ENCODE measurements around the gene SMIM9.
"Not testable (repeated sequence)": the region's sequence is repeated elsewhere in the genome, so short reads cannot be mapped to it uniquely, and the experiment has no call there.

Gene SMIM9

DNA sequence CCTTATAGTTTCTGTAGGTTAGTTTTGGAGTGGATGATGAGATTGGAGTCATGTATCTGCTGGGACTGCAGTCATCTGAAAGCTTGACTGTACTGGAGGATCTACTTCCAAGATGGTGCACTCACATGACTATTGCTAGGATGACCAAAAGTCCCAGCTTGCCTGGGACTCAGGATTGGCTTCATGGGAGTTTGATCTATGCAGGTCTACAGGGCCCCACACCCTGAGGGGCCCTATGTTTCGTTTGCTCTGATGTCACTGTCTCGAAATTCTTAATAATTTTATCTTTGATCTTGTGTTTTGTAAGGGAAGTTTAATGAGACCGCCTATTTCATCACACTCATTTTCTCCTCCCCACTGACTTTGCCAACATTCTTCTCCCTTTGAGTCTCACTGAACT, at the start of gene SMIM9:
Gene SMIM9, minus strand, starts transcription at position 101 of the 400 bp plus-strand sequence. CDS start 3,806 bp downstream, outside the sequence.
- TF ChIP-seq, protein P1, sequence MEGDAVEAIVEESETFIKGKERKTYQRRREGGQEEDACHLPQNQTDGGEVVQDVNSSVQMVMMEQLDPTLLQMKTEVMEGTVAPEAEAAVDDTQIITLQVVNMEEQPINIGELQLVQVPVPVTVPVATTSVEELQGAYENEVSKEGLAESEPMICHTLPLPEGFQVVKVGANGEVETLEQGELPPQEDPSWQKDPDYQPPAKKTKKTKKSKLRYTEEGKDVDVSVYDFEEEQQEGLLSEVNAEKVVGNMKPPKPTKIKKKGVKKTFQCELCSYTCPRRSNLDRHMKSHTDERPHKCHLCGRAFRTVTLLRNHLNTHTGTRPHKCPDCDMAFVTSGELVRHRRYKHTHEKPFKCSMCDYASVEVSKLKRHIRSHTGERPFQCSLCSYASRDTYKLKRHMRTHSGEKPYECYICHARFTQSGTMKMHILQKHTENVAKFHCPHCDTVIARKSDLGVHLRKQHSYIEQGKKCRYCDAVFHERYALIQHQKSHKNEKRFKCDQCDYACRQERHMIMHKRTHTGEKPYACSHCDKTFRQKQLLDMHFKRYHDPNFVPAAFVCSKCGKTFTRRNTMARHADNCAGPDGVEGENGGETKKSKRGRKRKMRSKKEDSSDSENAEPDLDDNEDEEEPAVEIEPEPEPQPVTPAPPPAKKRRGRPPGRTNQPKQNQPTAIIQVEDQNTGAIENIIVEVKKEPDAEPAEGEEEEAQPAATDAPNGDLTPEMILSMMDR (conservative IDR thresholded peaks at IDR 0.05; ENCODE audit: low read length) = no peak
- no peak within 1 kb of the TSS for H3K4me3 ChIP-seq (ENCODE audit: low read length)
- DNase-seq (ENCODE audit: low read depth) = no peak

DNA sequence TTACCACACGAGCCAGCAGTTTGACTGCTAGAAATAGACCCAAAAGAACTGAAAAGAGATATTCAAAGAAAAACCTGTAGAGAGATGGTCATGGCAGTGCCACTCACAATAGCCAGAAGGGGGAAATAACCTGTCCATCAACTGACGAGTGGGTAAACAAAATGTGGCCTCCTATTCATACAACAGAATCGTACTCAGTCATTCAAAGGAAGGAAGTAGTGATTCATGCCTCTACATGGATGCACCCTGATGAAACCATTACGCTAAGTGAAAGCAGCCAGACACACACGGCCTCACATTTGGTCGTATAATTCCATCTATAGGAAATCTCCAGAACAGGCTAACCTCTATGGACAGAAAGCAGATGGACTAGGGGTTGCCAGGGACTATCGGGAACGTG, 49.6 kb upstream of the SMIM9 start:
- DNase-seq (ENCODE audit: low read depth) = not testable (repeated sequence)

DNA sequence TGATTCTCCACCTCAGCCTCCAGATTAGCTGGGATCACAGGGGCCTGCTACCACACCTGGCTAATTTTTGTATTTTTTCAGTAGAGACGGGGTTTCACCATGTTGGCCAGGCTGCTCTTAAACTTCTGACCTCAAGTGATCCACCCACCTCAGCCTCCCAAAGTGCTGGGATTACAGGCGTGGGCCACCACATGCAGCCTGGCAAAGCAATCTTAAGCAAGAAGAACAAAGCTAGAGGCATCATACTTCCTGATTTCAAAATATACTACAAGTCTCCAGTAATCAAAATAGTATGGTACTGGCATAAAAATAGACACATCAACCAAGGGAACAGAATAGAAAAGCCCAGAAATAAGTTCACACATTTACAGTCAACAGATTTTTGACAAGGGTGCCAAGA, 38.9 kb upstream of the SMIM9 start:
- no peak overlapping the region for H3K4me3 ChIP-seq (ENCODE audit: low read length)
- no peak for DNase-seq (ENCODE audit: low read depth)
- TF ChIP-seq, protein P1 (conservative IDR thresholded peaks at IDR 0.05; ENCODE audit: low read length) = no peak

More for the DNA sequence above, 49.6 kb upstream of the SMIM9 start:
- not testable (repeated sequence) for H3K4me3 ChIP-seq (ENCODE audit: low read length)

DNA sequence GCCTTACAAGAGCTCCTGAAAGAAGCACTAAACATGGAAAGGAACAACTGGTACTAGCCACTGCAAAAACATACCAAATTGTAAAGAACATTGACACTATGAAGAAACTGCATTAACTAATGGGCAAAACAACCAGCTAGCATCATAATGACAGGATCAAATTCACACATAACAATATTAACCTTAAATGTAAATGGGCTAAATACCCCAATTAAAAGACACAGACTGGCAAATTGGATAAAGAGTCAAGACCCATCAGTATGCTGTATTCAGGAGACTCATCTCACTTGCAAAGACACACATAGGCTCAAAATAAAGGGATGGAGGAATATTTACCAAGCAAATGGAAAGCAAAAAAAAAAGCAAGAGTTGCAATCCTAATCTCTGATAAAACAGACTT, 34.1 kb upstream of the SMIM9 start:
- H3K4me3 ChIP-seq (ENCODE audit: low read length); DNase-seq (ENCODE audit: low read depth): not testable (repeated sequence)

DNA sequence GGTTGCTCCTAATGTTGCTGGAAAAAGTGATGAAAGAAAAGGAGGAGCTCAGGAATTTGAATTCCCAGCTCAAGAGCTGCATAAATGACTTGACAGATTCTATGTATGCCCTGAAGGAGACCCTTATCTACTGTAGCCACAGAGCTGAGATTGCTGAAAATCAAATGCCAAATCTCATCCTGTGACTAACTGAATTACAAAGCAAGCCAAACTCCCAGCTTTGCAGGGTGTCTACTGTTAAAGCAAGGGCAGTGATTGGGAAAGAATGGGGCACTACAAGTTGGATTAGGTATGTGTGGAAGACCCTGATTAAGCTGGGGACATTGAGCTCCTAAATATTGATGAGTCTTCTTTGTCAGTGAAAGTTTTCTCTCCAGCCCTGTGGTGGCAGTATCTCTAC, 20.8 kb upstream of the SMIM9 start:
- DNase-seq (ENCODE audit: low read depth) = no peak
- TF ChIP-seq, protein P1 (conservative IDR thresholded peaks at IDR 0.05; ENCODE audit: low read length) = no peak
- no peak overlapping the region for H3K4me3 ChIP-seq (ENCODE audit: low read length)

DNA sequence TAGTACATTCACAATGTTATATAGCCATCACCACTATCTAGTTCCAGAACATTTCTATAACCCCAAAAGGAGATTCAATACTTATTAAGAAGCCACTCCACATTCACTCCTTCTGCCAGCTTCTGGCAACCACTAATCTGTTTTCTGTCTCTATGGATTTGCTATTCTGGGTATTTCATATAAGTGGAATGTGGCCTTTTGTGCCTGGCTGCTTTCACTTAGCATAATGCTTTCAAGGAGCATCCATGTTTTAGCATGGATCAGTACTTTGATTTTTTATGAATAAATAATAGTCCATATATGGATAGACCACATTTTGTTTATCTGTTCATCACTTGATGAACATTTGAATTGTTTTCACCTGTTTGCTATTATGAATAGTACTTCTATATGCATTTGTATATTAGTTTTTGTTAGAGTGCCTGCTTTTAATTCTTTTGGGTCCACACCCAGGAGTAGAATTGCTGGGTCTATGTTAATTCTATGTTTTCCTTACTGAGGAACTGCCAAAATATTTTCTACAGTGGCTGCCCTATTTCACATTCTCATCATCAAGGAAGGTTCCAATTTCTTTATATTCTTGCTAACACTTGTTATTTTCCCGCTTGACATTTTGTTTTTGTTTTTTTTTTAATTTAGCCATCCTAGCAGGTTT, 16.6 kb upstream of the SMIM9 start:
- no peak for DNase-seq (ENCODE audit: low read depth)
- TF ChIP-seq, protein P1 (conservative IDR thresholded peaks at IDR 0.05; ENCODE audit: low read length) = no peak
- no peak overlapping the region for H3K4me3 ChIP-seq (ENCODE audit: low read length)

DNA sequence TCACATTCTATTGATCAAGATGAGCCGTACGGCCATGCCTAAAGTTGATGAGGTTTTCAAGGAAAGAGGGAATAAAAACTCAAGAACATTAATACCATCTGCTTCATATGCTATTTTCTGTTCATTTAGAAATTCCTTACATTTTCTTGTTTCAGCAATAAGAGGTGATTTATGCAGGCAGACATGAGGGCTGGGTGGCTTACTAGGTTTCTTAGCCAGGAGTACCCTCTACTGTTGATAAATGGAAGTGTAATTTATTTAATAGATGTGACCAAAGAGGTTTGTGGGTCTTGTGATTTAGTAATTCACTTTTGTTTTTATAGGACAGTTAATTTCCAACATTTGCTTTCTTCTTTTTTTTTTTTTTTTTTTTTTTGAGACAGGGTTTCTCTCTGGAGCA, 6.4 kb upstream of the SMIM9 start:
- TF ChIP-seq, protein P1 (conservative IDR thresholded peaks at IDR 0.05; ENCODE audit: low read length) = peak; percentile 58
- peak; percentile 77 for DNase-seq (ENCODE audit: low read depth)
- no peak overlapping the region for H3K4me3 ChIP-seq (ENCODE audit: low read length)

DNA sequence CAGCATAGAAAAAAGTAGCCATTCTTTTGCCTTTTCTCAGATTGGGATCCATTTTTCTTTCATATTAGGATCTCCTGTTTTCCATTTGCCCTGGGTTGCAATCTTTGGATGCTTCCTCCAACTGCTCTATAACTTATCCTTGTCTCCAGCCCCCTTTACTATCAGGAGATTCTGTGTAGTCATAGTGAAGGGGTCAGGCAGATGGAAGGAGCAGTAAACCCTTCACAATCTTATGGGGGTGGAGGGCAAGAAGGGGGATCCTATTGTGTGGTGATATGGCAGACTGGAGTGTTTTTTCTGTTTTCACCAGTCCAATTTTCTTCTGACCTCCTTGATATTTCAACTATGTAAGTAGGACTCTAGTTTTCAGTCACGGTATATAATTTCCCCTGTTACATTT, 1.7 kb upstream of the SMIM9 start:
- TF ChIP-seq, protein P1 (conservative IDR thresholded peaks at IDR 0.05; ENCODE audit: low read length) = no peak
- H3K4me3 ChIP-seq (ENCODE audit: low read length) = no peak overlapping the region
- DNase-seq (ENCODE audit: low read depth) = no peak
